Measurements from ENCODE around the gene PPM1H.

- TF ChIP-seq MAX (IDR thresholded peaks at IDR 0.05; ENCODE audit: low read depth), result no peak
- TF ChIP-seq CTCF (IDR thresholded peaks at IDR 0.05), result no peak
- TF ChIP-seq POLR2AphosphoS5 (IDR thresholded peaks at IDR 0.05; ENCODE audit: low read depth, low read length), result no peak
- no peak for TF ChIP-seq ELF1 (IDR thresholded peaks at IDR 0.05)
- no peak for TF ChIP-seq JUND (IDR thresholded peaks at IDR 0.05)
- TF ChIP-seq EZH2phosphoT487 (IDR thresholded peaks at IDR 0.05; ENCODE audit: borderline replicate concordance, low read depth), result no peak
- TF ChIP-seq REST (IDR thresholded peaks at IDR 0.05; ENCODE audit: low read depth, low read length), result no peak
- TF ChIP-seq YY1 (IDR thresholded peaks at IDR 0.05; ENCODE audit: low read depth), result no peak
Observed at GRCh38 chr12:62802321-62802720, 132.6 kb downstream of the PPM1H start.
